ENCODE data around the gene WAPL.
A peak's percentile ranks its signal among the peaks of the same experiment; 100 is the strongest.
"Not testable (repeated sequence)": the region's sequence is repeated elsewhere in the genome, so short reads cannot be mapped to it uniquely, and the experiment has no call there.

Gene WAPL

DNA sequence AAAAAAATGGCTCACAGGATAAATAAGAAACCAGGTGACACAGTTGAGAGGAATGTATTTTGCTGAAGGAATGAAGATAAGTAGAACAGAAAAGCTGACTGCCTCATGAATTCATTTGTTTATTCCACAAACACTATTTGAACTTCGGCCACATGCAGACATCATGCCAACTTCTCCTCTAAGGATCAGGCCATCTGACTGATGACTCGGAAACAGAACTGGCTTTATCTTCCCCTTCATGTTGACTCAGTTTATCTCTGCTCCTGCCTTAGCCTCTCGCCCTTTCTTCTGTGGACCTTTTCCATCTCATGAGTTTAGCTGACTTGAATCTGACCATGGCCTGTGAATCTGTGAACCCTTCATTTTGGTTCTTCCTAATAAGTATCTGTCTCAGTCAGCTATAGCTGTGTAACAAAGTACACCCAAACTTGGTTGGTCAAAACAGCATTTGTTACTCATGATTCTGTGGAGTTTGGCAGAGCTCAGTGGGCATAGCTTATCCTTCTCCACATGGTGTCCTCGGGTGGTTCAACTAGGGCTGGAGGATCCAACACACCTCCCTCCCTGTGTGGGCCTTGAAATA lies 111.0 kb downstream of the WAPL start:
- no peak for DNase-seq (ENCODE audit: low spot score)

DNA sequence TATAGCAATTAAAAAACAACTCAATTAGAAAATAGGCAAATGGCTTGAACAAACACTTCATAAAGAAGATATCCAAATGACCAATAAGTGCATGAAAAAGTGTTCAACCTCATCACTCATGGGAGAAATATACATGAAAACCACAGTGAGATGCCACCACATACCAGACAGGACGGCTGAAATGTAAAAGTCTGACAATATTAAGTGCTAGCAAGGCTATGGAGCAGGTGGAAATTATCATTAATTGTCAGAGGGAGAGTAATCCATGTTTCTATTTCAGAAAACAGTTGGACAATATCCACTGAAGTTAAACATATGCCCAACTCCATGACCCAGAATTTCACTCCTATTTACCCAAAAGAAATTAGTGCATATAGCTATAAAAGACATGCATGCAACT lies 112.4 kb downstream of the WAPL start:
- no peak for DNase-seq (ENCODE audit: low spot score)

DNA sequence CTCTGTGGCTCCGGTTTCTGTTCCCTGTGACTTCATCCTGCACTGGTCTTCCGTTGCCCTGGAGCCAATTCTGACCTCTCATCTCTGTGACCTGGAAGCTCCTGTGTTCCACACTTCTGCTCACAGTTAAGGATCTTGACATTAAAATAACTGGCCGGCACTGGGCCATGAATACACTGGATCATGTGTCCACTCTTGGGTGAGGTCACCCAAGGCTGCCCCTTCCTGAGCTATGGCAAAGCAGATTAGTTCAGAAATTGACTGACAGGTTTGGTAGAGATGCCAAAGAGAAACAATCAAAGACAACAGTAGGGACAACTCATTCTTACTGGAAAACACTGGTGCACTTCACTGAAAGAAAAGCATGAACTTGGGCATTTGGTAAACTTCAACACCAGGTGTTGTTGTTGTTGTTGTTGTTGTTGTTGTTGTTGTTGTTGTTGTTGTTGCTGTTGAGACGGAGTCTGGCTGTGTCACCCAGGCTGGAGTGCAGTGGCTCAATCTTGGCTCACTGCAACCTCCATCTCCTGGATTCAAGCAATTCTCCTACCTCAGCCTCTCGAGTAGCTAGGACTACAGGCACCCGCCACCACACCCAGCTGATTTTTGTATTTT lies 118.3 kb downstream of the WAPL start:
- DNase-seq (ENCODE audit: low spot score), result peak; percentile 4

DNA sequence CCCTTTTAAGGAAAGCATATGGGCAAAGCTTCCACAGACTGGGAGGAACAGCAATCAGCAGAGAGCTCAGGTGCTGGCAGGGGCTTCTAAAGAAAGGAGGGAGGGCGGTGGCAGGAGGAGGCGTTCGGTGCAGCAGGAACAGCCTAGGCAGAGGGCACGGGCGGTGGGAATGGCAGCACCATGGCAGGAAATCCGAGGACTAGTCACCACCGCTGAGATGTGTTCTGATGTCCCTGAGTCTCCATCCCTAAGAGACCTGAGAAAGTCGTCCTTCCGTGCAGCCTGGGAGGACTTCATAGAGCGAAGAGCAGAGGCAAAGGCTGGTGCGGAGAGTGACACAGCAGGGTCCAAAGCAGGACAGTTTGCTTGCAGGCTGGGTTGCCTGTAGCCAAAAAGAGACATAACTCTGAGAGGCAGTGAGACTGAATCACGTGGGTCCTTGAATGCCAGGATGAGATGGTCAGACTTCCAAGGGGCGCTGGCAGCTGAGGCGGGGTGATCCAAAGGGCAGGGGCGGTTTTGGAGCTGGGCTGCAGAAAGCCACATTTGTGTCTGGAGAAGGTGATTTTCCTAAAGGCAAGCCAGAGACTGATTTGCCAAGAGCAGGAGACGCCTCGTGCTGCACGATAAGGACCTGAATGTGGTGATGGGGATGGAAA lies 119.2 kb downstream of the WAPL start:
- DNase-seq (ENCODE audit: low spot score), result peak; percentile 31

DNA sequence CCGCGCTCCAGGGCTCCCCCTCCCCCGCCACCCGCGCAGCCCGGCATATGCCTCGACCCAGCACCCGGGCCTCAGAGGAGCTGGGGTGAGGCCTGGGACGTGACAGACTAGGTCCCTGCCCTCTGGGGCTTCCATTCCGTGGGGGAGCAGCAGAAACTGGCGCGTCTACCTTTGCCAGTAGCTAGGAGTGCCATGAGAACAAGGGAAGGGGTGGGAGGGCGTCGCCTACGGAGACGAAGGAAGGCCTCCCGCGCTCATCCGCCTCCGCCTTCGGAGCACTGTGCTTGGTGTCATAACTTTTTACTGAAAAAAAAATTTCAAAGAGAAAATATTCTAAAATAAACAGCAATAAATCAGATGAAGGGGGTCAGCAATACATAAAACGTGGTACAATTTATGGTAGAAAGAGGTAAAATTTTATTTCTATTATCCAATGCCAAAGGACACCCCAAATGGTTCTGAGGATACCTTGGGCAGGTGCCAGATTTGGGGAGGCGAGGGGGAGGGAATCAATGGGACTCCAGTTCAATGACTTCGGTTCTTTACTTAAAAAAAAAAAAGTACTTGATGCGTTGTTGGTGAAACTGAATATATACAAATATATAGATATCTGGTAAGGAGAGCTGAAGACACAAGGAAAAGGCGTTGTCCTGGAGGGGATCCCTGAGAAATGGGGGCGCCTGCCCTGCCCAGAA lies 119.9 kb downstream of the WAPL start:
- DNase-seq (ENCODE audit: low spot score), result peak; percentile 68

DNA sequence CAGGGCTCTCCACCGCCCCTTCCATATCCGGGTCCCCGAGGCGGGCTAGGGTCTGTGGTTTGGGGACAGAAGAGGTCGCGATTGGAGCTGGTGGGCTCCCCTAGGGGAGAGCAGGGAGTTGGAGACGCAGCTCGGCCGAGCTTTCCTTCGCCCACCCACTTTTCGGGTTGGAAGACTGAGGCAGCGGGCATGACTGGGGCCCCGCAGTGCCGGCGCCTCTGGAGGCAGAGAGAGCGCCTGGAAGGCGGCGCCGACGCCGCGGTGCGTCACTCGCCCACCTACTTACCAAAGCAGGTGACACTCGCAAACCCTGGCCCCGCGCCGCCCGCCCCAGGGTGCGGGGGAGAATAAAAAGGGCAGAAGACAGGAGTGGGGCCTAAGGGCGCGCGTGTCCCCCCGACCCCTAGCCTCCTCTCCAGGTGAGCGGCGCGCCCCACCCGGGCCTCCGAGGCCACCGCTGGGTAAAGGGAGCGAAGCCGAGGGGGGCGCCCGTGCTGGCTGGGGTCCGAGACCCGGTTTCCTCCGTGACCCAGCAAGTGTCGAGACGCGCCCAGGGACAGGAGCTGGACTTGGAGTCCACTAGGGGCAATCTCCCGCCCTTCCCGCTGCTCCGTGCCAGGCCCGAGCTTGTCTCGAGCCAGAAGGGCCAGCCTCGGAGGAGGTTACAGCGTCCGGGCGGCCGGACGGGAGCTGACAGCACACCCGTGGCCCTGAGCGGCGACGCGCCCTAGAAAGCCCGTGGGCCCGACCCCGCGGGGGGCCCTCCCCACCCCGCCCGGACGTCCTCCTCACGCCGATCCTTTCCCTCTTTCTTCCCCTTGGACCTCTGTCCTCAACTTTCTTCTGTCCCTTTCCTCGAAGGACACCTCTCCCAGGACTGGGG lies 120.6 kb downstream of the WAPL start:
- DNase-seq (ENCODE audit: low spot score), result peak; percentile 74

DNA sequence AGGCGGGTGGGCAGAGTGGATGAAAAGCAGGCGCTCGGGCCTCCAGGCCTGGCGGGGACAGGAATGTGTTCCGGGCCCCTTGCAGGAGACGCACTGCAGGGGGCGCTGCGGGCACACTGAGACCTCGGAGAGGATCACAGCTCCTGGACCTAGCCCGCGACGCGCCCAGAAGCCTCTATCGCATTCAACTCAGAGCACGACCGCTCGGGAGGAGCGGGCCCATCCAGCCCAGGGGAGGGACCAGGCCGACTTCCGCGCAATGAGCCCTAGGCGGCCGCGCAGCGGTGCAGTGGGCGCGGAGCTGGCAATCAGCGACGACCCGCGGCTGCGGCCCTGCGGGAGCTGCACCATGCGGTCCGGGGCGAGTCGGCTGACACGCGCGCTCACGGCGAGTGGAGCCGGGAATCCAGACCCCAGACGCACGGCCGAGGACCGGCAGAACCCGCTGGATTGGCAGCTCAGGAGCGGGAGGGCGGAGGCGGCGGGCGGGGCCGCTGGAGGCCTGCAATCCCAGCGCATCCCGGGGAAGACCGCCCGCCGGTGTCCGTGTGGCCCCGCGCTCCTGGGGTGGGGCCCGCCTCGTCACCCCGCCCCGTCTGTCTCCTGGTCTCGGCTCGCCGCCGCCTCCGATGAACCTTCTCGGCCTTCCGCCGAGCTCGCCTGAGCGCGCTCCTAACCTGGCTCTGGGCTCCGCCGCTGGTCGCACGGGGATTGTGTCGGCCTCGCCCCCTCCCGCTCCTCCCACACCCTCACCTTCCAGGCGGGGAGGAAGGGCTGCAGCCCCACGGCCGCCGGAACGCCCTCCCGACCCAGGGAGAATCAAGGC lies 121.5 kb downstream of the WAPL start:
- DNase-seq (ENCODE audit: low spot score), result peak; percentile 95

DNA sequence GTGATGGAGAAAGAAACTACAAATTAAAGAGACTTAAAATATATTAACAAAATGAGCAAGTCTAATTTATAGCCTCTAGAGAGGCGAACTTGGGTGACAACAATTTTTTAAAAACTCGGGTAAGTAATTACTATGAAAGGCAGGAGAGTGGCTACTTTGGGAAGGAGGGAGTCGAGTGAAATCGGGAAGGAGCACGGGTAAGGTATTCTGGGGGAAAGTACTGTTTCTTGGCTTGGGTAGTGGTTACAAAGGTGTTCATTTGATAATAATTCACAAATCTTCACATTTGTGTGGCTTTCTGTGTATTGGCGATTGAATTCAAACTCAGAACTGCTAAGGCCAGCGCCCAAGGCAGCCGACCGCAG lies 122.1 kb downstream of the WAPL start:
- DNase-seq (ENCODE audit: low spot score), result no peak

DNA sequence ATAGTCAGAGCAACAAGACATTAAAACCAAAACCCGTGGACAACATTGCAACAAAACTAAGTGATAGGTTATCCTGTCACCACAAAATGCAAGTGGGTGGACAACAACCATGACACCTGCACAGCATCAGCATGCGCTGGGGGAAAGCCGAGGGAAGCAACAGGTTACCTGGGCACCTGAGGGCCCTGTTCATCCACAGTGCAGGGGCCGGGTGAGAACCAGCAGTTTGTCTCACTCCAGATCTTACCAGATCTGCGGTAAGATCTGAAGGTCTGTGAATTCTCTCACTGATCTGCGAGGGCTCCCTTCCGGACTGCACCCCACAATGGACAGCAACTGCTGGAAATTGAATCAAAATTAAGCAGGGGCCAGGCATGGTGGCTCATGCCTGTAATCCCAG lies 124.5 kb downstream of the WAPL start:
- no peak for DNase-seq (ENCODE audit: low spot score)

DNA sequence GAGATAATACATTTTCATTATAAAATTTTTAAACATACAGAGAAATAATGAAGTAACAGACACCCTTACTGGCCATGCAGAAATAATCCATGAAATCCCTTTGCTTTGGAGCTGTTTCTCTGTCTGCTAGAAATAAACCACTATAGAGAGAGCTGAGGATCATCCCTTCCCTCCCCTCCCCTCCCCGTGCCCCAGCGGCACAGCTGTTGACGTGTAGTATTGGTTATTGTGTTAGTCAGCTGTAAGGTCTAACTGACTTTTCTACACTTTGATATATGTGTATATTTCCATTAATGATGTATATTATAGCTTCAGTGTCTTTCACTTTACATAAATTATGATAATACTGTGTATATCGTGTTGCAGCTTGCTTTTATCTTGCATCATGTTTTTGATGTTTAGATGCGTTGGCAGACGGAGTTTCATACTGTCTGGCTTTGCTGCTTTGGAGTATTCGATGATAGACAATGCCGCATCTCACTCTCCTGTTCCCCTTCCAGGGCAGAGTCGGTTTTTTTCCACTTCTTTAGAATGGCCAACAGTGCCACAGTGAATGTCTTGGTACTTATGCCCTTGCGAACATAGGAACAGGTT lies 127.6 kb downstream of the WAPL start:
- no peak for DNase-seq (ENCODE audit: low spot score)

DNA sequence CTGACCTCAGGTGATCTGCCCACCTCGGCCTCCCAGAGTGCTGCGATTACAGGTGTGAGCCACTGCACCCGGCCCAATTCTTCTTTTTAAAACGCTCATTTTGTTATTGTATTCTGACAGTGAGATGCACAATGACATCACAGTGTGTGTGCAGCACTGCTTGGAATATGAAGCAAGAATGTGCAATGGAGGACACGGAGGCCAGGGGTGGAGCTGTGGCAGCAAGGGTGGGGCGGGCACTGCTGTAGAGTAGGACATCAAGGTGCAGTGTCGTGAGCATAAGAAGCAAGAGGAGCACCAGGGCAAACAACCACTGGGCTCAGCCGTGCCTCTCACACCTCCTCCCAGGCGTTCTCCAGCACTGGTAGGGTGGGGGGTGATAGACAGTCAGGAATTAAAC lies 128.2 kb downstream of the WAPL start:
- no peak for DNase-seq (ENCODE audit: low spot score)

DNA sequence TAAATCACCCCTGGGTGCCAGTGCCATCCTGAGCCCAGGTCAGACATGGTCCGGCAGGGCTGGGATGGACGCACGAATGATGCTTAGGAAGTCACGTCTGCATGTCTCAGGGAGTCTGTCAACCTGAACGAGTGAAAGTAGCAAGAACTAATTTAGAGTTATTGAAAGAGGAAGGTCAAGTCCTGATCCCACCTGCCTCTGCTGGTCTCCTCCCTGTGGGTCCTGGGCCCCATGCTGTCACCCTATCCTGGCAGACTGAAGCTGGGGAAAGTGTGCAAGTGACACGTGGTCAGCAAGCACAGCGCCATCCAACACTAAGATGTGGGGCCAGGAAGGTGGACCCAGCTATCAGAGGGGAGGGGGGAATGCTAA lies 128.9 kb downstream of the WAPL start:
- DNase-seq (ENCODE audit: low spot score), result no peak

DNA sequence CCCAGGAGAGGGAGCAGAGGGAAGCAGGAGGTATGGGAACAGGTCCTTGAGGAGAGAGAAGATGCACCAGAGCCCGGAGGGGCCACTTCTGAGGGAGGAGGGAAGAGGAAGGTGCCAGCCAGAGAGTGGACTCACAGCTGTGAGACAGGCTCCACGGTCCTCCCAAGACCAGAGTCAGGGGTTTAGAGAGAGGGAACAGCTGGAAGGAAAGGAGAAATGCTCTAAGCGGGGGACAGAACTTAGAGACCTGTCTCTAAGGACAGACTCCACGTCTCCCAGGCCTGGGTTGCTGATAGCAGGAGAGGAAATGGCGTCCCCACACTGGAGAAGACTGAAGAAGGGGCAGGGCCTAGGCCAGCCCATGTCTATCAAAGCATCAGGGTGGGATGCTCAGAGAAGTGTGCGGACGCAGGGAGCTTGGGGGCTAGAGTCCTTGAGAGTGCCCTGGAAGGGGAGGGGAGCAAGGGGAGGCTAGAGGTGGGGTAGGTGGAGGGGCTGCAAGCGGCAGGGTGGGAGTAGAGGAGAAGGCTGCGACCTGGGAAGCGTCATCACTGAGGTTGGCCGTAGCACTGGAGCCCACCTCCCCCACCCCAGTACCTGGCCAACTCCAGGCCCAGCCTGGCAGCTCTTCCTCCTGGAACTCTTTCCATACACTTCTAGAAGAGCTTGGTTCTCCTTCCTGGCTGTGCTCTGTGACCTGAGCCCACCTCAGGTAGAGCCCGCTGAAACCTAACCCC lies 129.4 kb downstream of the WAPL start:
- no peak for DNase-seq (ENCODE audit: low spot score)

DNA sequence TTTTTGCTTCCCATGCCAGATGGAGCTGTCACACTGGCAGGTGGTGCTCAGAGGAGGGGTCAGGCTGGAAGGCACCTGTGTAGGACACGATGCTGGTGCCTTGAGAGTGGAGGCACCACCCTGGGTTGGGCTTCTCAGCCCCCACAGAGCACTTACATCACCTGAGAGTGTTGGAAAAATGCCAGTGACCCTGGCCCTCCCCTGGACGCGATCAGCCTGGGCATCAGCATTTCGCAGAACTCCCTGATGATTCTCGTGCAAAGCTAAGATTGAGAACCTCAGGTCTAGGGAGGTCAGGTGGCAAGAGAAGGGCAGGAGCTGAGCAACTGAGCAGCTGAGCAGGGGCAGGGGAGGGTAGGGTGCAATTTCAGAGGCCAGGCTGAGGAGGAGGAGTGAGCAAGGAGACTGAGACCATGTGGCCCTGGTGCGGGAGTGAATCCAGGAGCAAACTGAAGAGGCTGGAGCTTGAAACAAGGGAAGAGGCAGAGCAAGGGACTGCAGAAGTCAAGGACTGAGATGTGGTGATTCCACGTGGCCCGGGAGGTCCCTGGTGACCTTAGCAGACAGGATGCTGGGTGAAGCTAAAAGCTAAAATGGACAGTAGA lies 130.3 kb downstream of the WAPL start:
- no peak for DNase-seq (ENCODE audit: low spot score)

DNA sequence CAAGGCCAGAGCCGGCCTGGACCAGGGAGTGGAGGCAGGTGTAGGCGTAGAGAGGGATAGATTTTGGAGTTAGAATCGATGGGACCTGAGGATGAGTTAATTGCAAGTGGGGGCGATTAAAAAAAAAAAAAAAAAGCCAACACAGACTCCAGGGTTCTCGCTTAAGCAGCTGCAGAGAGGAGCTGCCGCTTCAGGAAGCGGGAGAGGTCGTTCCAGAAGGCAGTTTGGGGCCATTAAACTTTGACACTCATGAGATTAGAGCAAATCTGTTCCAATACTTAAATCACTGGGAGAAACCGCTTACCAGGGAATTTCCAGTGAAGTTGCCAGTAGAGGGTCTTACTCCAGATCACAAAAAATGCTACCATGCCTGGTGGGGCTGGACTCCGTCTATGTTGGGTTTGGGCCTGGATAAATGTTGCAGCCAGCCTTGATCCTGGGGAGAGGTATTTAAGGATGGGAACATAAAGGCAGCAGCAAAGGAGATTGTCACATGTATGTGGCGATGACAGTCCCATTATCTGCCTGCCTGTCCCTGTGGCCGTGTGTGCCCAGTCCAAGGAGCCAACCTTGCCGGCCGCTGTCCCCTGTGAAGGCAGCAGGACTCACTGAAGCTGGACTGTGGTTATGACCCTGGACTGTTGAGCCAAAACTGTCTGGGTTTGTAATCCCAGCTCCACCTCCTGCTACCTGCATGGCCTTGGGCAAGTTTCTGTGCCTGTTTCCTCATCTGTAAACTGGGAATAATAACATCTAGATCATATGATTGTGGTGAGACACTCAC lies 131.1 kb downstream of the WAPL start:
- no peak for DNase-seq (ENCODE audit: low spot score)

DNA sequence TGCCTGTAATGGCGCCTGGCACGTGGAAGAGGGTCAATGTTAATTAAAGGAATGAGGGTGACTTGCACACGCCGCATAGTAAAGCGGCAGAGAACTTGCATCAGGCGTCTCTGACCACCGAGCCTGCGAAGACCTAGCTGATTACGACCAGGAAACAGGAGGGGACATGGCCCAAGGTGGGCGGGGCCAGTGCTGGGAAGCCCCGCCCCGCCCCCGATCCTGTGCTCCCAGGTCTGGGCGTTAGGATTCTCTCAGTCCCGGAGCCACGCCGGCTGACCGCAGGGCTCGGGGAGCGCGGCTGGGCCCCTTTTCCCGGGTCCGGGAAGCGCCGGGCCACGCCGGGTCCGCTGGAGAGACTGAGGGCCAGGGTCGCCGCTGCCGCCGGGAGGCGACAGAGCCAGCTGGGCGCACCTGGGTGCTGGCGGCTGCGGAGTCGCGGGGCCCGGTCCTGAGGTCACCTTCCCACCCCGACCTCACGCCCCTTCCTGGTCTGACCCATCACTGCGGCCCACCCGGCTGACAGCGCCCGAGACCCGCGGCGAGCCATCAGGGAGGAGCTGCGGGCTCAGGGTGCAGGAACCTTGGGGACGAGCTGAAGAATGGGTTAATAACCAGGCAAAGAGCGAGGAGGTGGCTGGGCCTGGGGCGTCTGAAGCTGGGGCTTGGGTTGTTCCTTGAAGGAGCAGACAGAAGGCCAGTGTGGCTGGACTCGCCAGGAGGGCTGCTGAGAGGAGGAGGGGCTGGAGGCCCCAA lies 132.0 kb downstream of the WAPL start:
- no peak for DNase-seq (ENCODE audit: low spot score)

DNA sequence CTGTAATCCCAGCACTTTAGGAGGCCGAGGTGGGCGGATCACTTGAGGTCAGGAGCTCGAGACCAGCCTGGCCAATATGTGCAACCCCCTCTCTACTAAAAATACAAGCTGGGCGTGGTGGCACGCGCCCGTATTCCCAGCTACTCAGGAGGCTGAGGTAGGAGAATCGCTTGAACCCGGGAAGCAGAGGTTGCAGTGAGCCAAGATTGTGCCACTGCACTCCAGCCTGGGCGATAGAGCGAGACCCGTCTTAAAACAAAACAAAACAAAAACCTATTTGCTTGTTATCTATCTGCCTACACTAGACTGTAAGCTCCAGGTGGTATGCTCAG lies 132.5 kb downstream of the WAPL start:
- DNase-seq (ENCODE audit: low spot score), result not testable (repeated sequence)

DNA sequence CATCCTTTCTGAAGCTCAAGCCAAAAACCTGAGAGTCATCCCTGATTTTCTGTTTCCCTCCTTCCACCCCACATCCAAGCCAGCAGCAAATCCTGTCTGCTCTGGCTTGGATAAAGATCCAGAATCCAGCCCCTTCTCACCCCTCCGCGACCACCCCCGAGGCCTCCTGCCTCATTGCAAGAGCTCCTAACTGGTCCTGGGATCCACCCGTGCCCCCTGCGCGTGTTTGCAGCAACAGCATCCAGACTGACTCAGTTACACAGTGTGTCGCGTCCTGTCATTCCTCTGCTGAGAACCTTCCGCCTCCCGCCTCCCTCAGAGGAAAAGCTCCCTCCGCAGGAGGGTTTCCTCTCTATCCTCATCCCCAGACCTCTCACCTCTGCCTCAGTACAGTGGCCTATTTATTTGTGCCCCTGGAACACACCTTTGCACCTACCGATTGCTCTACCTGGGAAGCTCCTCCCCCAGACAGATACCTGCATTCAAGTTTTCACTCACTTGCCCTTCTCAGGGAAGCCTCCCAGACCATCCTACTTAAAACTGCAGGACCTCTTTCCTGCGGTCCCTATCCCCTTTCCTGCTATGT lies 133.4 kb downstream of the WAPL start:
- DNase-seq (ENCODE audit: low spot score), result no peak
